Transverse colon (tissue), 3 donors: ENCODE results near the gene ZNF804A.

Source experiments
- CTCF ChIP-seq, 5 experiments: fragments of 200-600 bp in 3 of 5; fragments of 450-650 bp in 2 of 5; sonication (generic) in 3 of 5; IDR thresholded peaks; 1 replicate in 2 of 5; 2 replicates in 3 of 5; pipeline ENCODE4 v1.5.1; 2016 to 2017; ENCODE audit warnings: antibody characterized with exemption in 5 of 5, inconsistent platforms in 3 of 5, mild to moderate bottlenecking in 2 of 5, moderate library complexity in 1 of 5
- POLR2A ChIP-seq: fragments of 450-650 bp; IDR thresholded peaks from one replicate; pipeline ENCODE4 v1.6.1; 2016; ENCODE audit warnings: antibody characterized with exemption, mild to moderate bottlenecking, moderate library complexity

GRCh38 chr2:184644685-184645084 is 46.4 kb downstream of the ZNF804A start:
- TF ChIP-seq CTCF (IDR thresholded peaks at IDR 0.05): no peak
- TF ChIP-seq POLR2A: no peak
